ENCODE measurements around the gene B3GNT3.

DNA sequence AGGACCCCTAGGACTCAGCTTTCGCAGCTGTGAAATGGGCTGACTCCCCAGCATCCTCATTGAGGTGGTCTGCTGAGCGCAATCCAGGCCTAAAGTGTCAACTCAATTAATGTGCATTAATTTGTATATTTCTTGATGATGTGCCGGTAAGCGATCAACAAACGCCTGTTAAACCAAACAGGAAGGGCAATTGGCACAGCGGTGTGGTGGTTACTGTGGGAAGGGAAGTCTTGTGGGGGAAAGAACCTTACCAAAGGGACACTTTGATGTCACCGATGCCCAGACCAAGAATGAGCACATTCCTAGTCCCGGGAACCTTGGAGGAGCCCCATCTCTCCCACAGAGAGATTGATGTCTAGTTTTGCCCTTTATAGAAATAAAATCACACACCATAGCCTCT, 51.2 kb downstream of the B3GNT3 start:
- no peak for TF ChIP-seq EZH2 (IDR thresholded peaks at IDR 0.05; ENCODE audit: low read length, unreplicated experiment)
- TF ChIP-seq, protein P1, sequence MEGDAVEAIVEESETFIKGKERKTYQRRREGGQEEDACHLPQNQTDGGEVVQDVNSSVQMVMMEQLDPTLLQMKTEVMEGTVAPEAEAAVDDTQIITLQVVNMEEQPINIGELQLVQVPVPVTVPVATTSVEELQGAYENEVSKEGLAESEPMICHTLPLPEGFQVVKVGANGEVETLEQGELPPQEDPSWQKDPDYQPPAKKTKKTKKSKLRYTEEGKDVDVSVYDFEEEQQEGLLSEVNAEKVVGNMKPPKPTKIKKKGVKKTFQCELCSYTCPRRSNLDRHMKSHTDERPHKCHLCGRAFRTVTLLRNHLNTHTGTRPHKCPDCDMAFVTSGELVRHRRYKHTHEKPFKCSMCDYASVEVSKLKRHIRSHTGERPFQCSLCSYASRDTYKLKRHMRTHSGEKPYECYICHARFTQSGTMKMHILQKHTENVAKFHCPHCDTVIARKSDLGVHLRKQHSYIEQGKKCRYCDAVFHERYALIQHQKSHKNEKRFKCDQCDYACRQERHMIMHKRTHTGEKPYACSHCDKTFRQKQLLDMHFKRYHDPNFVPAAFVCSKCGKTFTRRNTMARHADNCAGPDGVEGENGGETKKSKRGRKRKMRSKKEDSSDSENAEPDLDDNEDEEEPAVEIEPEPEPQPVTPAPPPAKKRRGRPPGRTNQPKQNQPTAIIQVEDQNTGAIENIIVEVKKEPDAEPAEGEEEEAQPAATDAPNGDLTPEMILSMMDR (conservative IDR thresholded peaks at IDR 0.05; ENCODE audit: low read depth, low read length) = no peak
- no peak for TF ChIP-seq EZH2phosphoT487 (IDR thresholded peaks at IDR 0.05; ENCODE audit: borderline replicate concordance, low read length)
